Panc1 (cell line): ENCODE results near the gene PBXIP1. TPM values are rescaled to one million over a fixed set of nuclear protein-coding genes. Genes with fewer than 3 reads are reported as not detected.

Experiments
- ATAC-seq: fragments of 200-7000 bp; cut with Tn5 transposase; 2 replicates; pipeline ENCODE4 v1.9.1; 2020; ENCODE audit warnings: mild to moderate bottlenecking, moderate library complexity
- BruUV-seq: library from RNA; stranded (reverse); fragments of 400-500 nt; replicated peaks from 2 replicates; lab custom pipeline; 2021; lab: Mats Ljungman, UMichigan
- CTCF ChIA-PET: fragments of 300-600 bp; sonication (Branson Sonifier 250); formaldehyde crosslinking; loops from one replicate; lab custom pipeline; 2022; ENCODE audit warnings: antibody characterized with exemption; lab: Charles Lee
- POLR2A ChIA-PET: fragments of 300-600 bp; sonication (Branson Sonifier 250); formaldehyde crosslinking; loops from one replicate; lab custom pipeline; 2022; ENCODE audit warnings: antibody characterized with exemption; lab: Charles Lee
- DNase-seq: peaks from one replicate; pipeline ENCODE4 v3.0.0-alpha.2; 2010; ENCODE audit warnings: low read depth, low spot score
- H3K27ac ChIP-seq: 2 replicates; pipeline ENCODE4 v1.5.1; 2011; ENCODE audit warnings: mild to moderate bottlenecking, low read length, inconsistent platforms
- H3K27me3 ChIP-seq: fragments of 200-500 bp; sonication (Bioruptor generic); 2 replicates; pipeline ENCODE4 v1.6.0; 2014; ENCODE audit warnings: low read length, inconsistent platforms; ENCODE audit not compliant: control insufficient read depth, insufficient read depth
- H3K36me3 ChIP-seq: fragments of 200-500 bp; sonication (Bioruptor generic); 2 replicates; pipeline ENCODE4 v1.5.1; 2014; ENCODE audit warnings: inconsistent platforms, mild to moderate bottlenecking, low read length, moderate library complexity; ENCODE audit not compliant: control insufficient read depth, insufficient read depth
- H3K4me1 ChIP-seq: 2 replicates; pipeline ENCODE4 v1.5.1; 2011; ENCODE audit warnings: inconsistent platforms, mild to moderate bottlenecking, low read length, moderate library complexity; ENCODE audit not compliant: control insufficient read depth, insufficient read depth
- H3K4me3 ChIP-seq, 2 experiments: 2 replicates each; pipeline ENCODE4 v1.5.1; 2011 to 2012; ENCODE audit warnings: low read depth in 2 of 2, low read length in 2 of 2, mild to moderate bottlenecking in 2 of 2, inconsistent platforms in 1 of 2, moderate library complexity in 1 of 2
- H3K9me3 ChIP-seq: fragments of 200-500 bp; sonication (Bioruptor generic); 2 replicates; pipeline ENCODE4 v1.5.1; 2014; ENCODE audit warnings: low read depth, mild to moderate bottlenecking, inconsistent platforms, low read length, moderate library complexity; ENCODE audit not compliant: control insufficient read depth, insufficient read depth
- POLR2AphosphoS5 ChIP-seq: IDR thresholded peaks from 2 replicates; pipeline ENCODE4 v1.6.1; 2012; ENCODE audit warnings: mild to moderate bottlenecking, low read depth, low read length, moderate library complexity
- SIN3A ChIP-seq: IDR thresholded peaks from 2 replicates; pipeline ENCODE4 v1.6.1; 2012; ENCODE audit warnings: low read depth, mild to moderate bottlenecking, low read length, moderate library complexity, borderline replicate concordance; ENCODE audit not compliant: insufficient read depth
- TCF7L2 ChIP-seq: IDR thresholded peaks from 2 replicates; pipeline ENCODE4 v1.6.1; 2011; ENCODE audit warnings: mild to moderate bottlenecking, low read depth, low read length, inconsistent platforms
- in situ Hi-C: cut with HindIII; loops from 2 replicates; pipeline ENCODE4 v1.10.0; 2016; ENCODE audit warnings: low sequenced_read_pairs, low pct_unique_long_range_greater_than_20kb
- intact Hi-C: fragments of 100-400 bp; cut with micrococcal nuclease; formaldehyde crosslinking; loops from one replicate; pipeline ENCODE4 v1.10.0; 2022; ENCODE audit not compliant: unreplicated experiment
- total RNA-seq: library from RNA; stranded (reverse); gene quantifications from one replicate; pipeline ENCODE4 v1.2.1, GENCODE V29; 2021; ENCODE audit not compliant: unreplicated experiment
- TF ChIP-seq, protein P1 (sequence below): fragments of 450-650 bp; IDR thresholded peaks from 2 replicates; pipeline ENCODE4 v1.5.1; 2017; ENCODE audit warnings: mild to moderate bottlenecking
- TF ChIP-seq, protein P2 (sequence below), 2 experiments: IDR thresholded peaks; 2 replicates each; pipeline ENCODE4 v1.6.1; 2011 to 2012; ENCODE audit warnings: low read depth in 2 of 2, control low read depth in 1 of 2, low read length in 1 of 2, mild to moderate bottlenecking in 1 of 2, moderate library complexity in 1 of 2; ENCODE audit not compliant: insufficient read depth in 1 of 2

The PBXIP1 gene
- total RNA-seq, 1 experiment from 2014 or later = 40.7 TPM

DNA sequence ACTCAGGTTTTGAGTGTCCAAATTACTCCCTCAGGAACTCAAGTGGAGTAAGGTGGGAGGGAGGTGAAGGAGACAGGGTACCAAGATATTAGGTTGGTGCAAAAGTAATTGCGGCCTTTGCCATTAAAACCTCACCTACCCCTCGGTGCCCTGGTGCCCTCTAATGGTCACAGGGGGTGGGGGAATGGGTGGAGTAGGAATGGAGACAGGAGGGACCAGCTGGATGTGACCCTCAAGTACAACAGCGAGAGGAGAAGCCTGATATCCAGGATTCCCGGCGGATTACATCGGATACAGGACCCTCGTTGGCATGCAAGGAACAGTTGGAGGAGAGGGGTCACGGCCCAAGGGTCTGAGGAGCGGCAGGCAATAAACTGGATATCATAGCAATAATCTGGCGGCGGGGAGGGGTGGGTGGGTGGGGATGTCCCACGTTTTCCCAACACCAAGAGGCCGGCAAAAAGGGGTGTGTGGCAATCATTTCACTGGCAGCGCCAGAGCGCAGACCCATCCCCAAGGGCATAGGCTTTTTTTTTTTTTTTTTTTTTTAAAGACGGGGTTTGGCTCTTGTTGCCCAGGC lies 42.4 kb upstream of the PBXIP1 start:
- Histone ChIP-seq H3K4me3 (no peak overlapping the region), H3K4me1 (peaks cover 11% of the 10 kb centered on the region), H3K27ac (no peak overlapping the region), H3K36me3 (peaks cover 3% of the 10 kb centered on the region; the same call in 1 of the 2 replicates), H3K27me3 (no peaks in the 10 kb centered on the region), H3K9me3 (no peaks in the 10 kb centered on the region)
- no TSS peak for BruUV-seq
- ATAC-seq (no peak), DNase-seq (no peak)
- no peak for TF ChIP-seq TCF7L2
- TF ChIP-seq, protein P1, sequence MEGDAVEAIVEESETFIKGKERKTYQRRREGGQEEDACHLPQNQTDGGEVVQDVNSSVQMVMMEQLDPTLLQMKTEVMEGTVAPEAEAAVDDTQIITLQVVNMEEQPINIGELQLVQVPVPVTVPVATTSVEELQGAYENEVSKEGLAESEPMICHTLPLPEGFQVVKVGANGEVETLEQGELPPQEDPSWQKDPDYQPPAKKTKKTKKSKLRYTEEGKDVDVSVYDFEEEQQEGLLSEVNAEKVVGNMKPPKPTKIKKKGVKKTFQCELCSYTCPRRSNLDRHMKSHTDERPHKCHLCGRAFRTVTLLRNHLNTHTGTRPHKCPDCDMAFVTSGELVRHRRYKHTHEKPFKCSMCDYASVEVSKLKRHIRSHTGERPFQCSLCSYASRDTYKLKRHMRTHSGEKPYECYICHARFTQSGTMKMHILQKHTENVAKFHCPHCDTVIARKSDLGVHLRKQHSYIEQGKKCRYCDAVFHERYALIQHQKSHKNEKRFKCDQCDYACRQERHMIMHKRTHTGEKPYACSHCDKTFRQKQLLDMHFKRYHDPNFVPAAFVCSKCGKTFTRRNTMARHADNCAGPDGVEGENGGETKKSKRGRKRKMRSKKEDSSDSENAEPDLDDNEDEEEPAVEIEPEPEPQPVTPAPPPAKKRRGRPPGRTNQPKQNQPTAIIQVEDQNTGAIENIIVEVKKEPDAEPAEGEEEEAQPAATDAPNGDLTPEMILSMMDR = peak; percentile 9; the same call in 1 of the 2 replicates
- in situ Hi-C loops = no loop called here
- intact Hi-C loops = no loop called here
- ChIA-PET POLR2A (no interaction called here), CTCF (interaction anchor here (0.6 to 1.3 kb wide), 4 partner anchors 14 to 51 kb away, joined by 3 to 7 read pairs (median 4); partner anchors contain the start of gene FLAD1)

DNA sequence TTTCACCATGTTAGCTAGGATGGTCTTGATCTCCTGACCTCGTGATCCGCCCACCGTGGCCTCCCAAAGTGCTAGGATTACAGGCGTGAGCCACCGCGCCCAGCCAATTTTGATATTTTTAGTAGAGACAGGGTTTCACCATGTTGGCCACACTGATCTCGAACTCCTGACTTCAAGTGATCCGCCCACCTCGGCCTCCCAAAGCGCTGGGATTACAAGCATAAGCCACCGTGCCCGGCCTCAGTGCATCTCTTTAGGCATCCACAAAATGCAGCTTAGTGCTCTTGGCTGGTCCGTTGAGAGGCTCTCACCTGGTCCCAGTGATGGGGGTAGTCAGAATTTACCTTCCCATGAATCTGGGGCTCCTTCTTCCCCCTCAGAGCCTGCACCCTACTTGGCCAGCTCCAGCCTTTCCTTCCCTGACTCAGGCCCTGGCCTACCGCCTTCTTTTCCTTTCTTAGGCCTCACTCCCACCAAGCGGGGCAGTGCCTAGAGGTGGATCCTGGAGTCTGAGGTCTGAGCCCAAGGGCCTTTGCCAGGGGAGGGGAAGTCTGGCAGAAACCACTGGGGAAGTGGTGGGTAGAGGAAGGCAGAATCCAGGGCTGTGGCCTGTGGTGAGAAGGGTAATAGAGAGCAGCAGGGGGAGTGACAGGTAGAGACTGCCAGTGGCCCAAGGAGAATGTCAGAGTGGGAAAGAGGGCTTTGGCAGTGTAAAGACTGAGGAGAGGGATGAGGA lies 41.2 kb upstream of the PBXIP1 start:
- CTCF ChIA-PET = interaction anchor here (0.6 to 1.0 kb wide), 2 partner anchors 10 to 23 kb away, joined by 8 to 17 read pairs; no protein-coding TSS in a partner anchor
- Histone ChIP-seq H3K9me3 (no peaks in the 10 kb centered on the region), H3K4me1 (peaks cover 16% of the 10 kb centered on the region), H3K27me3 (no peaks in the 10 kb centered on the region), H3K27ac (no peak overlapping the region), H3K36me3 (no peaks in the 10 kb centered on the region; the same call in 1 of the 2 replicates), H3K4me3 (no peak overlapping the region)
- TF ChIP-seq SIN3A (no peak), POLR2AphosphoS5 (no peak), TCF7L2 (no peak)
- TF ChIP-seq, protein P1 = no peak
- TF ChIP-seq, protein P2, sequence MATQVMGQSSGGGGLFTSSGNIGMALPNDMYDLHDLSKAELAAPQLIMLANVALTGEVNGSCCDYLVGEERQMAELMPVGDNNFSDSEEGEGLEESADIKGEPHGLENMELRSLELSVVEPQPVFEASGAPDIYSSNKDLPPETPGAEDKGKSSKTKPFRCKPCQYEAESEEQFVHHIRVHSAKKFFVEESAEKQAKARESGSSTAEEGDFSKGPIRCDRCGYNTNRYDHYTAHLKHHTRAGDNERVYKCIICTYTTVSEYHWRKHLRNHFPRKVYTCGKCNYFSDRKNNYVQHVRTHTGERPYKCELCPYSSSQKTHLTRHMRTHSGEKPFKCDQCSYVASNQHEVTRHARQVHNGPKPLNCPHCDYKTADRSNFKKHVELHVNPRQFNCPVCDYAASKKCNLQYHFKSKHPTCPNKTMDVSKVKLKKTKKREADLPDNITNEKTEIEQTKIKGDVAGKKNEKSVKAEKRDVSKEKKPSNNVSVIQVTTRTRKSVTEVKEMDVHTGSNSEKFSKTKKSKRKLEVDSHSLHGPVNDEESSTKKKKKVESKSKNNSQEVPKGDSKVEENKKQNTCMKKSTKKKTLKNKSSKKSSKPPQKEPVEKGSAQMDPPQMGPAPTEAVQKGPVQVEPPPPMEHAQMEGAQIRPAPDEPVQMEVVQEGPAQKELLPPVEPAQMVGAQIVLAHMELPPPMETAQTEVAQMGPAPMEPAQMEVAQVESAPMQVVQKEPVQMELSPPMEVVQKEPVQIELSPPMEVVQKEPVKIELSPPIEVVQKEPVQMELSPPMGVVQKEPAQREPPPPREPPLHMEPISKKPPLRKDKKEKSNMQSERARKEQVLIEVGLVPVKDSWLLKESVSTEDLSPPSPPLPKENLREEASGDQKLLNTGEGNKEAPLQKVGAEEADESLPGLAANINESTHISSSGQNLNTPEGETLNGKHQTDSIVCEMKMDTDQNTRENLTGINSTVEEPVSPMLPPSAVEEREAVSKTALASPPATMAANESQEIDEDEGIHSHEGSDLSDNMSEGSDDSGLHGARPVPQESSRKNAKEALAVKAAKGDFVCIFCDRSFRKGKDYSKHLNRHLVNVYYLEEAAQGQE (IDR thresholded peaks at IDR 0.05; ENCODE audit: insufficient read depth in 1 of 2, low read depth in 2 of 2, low read length in 1 of 2) = no peak
- POLR2A ChIA-PET = no interaction called here
- DNase-seq = no peak
- in situ Hi-C loops (no loop called here), intact Hi-C loops (no loop called here)
- no TSS peak for BruUV-seq
- ATAC-seq = no peak
